ENCODE measurements around the gene ERCC6L.

GRCh38 chrX:72158773-72159172, 80.1 kb downstream of the ERCC6L start:
- no peak for TF ChIP-seq CTCF (IDR thresholded peaks at IDR 0.05)
- TF ChIP-seq EZH2 (IDR thresholded peaks at IDR 0.05; ENCODE audit: borderline replicate concordance, insufficient read depth, low read depth, low read length, poor library complexity, severe bottlenecking): no peak
